NCI-H82 treated with DMSO at 0.1 percent for 48 hours (cell line): ENCODE measurements around the gene DHRS2.
"Not testable (repeated sequence)": the region's sequence is repeated elsewhere in the genome, so short reads cannot be mapped to it uniquely, and the experiment has no call there.

Experiments used
- DNase-seq: peaks from one replicate; lab custom pipeline; 2025; ENCODE audit not compliant: unreplicated experiment; lab: John Stamatoyannopoulos, UW

Gene DHRS2

DNA sequence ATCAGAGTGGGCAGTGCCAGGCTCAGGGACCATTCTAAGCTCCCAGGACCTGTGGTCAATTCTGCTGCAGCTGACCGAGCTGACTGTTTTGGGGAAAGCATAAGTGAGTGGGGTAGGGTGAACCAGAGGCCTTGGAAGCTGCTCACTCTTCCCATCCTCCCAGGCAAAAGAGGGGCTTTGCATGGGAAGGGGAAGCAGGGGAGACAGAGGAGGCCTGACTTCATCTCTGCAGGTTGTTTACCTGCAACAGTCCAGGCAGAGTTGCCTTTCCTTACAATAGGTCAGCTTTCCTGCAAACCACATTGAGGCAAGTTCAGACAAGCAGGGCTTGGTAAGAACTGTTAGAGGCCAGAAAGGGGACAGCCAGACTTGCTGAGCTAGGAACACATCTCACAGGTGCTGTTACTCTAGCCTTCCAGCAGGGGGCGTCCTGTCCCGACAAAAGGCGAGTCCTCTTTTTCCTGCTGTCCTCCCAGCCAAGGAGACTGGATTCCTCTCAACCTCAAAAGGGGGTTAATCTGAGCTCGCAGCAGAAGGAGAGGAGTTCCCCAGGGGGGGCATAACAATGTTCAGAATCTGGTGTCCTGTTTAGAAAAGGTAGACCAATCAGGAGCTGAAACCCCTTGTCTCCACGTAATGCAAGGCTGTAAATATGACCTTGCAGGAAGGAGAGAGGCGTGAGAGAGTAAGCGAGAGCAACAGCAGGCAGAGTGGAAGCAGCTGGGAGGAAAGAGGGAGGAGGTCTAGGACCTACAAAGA, 4.3 kb upstream of the DHRS2 start:
- DNase-seq = peak; percentile 60

DNA sequence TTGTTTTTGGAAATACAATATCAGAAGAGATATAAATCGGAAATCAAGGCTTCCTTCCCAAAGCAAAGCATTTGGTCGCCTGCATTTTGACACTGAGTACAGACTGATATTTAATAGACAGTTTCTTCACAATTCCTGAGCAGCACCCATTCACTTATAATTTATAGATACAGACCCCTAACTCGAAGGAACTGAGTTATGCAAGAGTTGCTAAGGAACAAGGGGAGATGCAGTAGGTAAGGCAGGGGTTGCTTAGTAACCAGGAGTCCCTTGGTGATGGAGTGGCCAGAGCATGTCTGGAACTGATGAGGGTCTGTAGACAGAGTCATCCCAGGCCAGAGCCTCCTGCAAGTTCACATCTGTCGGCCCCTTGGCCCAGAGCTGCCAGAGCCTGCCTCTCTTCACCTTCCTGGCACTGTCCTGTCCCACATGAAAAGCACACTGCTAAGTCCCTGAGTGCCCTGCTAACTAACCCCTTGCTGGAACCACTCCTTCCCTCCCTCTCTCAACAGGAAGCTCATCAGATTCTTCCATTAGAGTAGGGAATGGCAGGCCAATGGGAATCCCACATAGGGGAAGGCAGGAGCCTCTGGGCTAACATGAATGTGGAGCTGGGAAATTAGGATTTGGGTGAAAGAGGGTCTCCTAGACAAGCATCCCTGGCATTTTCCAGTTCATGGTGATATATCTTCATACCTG, 3.6 kb upstream of the DHRS2 start:
- DNase-seq = no peak

- no peak for DNase-seq
These were observed 2.9 kb upstream of the DHRS2 start for GRCh38 chr14:23633160-23633701.

- not testable (repeated sequence) for DNase-seq
These were observed 1.3 kb upstream of the DHRS2 start for GRCh38 chr14:23634698-23635412.

DNA sequence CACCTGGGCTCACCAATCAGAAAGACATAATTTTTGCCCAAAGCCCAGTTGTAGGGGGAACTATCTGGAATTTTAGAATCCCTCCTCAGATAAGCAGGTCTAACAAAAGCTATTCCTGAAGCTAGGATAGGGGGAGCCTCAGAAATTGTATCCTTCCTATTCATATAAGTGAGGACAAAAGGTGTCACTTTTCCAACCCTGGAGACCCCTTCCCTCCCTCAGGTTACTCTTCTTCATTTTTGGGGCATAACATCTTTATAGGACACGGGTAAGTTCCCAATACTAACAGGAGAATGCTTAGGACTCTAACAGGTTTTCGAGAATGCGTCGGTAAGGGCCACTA, 1.1 kb downstream of the DHRS2 start:
- DNase-seq = not testable (repeated sequence)

DNA sequence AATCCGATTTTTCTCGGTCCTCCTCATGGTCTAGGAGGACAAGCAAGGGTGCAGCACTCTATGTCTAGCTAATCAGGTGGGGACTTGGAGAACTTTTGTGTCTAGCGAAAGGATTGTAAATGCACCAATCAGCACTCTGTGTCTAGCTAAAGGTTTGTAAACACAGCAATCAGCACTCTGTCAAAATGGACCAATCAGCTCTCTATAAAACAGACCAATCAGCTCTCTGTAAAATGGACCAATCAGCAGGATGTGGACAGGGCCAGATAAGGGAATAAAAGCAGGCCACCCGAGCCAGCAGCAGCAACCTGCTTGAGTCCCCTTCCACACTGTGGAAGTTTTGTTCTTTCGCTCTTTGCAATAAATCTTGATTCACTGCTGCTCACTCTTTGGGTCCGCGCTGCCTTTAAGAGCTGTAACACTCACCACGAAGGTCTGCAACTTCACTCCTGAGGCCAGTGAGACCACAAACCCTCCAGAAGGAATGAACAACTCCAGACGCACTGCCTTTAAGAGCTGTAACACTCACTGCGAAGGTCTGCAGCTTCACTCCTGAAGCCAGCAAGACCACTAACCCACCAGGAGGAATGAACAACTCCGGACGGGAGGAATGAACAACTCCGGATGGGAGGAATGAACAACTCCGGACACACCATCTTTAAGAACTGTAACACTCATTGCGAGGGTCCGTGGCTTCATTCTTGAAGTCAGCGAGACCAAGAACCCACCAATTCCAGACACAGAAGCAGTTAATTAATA, 1.7 kb downstream of the DHRS2 start:
- not testable (repeated sequence) for DNase-seq

DNA sequence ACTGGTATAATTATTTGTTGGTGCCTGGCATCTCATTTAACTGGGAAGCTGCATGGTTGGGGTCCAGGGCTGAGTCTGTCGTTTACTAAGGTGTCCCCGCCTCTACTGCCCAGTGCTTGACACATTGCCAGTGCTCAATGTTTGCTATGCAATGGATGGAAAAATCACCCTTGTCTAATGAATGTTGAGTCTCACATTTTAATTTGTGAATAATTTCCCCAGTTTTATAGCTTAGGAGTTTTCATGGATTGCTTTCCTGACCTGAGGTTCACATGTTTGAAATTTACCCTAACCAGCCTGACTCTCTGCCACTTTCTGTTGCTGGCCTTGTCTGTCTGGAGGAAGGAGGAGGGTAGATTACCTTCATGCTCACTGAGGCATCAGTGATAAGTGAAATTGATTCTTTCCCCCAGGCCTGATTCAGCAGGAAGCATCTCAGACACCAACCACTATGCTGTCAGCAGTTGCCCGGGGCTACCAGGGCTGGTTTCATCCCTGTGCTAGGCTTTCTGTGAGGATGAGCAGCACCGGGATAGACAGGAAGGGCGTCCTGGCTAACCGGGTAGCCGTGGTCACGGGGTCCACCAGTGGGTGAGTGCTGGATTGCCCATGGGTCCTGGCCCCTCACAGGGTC, 2.4 kb downstream of the DHRS2 start:
- DNase-seq = no peak

DNA sequence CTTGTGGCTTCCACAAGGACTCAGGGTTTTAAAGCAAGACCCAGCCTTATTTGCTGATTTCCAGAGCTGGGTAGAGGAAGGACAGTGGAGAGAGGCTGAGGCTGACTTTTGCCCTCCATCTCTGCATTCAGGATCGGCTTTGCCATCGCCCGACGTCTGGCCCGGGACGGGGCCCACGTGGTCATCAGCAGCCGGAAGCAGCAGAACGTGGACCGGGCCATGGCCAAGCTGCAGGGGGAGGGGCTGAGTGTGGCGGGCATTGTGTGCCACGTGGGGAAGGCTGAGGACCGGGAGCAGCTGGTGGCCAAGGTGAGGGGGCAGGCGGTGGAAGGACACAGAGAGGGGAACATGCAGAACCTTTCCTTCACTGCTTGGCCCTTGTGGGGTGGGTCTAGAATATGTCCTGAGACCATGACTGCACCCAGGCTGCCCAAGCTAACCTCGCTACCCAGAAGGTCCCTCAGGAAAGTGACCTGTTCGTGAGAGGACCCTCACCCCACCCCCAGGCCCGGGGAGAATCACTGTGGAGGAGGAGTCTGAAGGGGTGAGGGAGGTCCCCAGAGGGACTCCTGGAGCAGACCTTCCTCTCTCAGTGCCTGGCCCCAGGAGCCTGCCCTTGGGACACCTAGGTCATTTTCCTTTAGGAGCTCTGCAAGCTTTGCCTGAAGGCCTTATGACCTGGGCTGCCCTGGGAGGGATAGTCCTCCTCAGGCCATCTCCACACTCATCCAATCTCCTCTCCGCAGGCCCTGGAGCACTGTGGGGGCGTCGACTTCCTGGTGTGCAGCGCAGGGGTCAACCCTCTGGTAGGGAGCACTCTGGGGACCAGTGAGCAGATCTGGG, 3.1 kb downstream of the DHRS2 start:
- DNase-seq = no peak

DNA sequence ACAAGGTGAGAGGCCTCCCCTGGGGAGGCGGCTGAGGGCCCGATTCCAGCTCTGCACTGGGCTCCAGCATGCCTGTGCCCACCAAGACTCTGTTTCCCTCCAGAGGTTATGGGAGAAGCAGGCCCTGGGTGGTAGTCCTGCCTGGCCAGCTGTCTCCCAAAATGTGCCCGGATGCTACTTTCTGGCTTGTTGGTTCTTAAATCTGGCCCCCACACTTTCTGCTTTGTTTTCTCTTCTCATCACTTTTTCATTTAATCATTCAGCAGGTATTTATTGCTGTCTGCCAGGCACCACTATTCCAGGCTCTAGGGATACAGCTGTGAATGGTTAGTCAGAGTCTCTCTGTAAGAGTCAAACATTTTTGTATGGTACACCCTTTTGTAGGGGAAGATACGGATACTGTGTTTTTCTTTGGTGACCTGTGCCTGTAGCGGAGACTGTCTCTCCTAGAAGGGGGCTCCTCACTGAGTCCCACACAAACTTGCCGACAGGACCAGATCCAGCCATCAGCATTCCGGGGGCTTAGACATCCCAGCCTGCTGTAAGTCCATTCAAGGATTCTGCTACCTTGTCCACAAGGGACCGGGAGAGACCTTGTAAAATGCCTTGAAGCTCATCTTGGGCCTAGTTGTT, 3.8 kb downstream of the DHRS2 start:
- no peak for DNase-seq

DNA sequence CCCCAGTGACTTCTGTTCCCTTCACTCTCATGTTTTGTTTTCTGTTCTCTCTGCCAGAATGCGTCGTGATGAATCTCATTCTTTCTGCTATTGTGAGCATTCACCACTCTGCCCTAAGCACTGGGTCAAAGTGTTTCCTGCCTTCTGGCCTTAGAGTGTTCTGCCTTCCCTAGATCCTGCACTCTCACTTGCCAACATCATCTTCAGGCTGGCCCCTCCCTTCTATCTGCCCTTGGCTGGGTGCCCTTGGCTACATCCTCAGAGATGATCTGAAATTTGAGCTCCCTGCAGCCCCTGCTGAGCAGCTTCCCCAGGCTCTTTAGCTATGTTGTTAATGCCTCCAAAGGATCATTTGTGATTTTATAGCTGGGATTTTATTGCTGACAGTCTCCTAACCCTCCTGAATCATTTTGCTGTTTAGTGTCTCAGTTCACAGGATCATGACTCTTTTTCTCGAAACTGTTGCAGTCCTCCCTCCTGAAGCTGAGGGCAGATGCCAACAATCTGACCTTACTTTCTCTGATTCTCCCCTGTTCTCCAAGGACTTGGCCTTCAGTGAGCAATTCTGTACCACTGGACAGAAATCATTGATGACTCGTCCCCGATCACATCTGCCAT, 4.5 kb downstream of the DHRS2 start:
- DNase-seq = peak; percentile 20

- DNase-seq = no peak
These were observed 5.2 kb downstream of the DHRS2 start for GRCh38 chr14:23641180-23641914.

GRCh38 chr14:23641915-23642588, 5.9 kb downstream of the DHRS2 start:
- DNase-seq = no peak

DNA sequence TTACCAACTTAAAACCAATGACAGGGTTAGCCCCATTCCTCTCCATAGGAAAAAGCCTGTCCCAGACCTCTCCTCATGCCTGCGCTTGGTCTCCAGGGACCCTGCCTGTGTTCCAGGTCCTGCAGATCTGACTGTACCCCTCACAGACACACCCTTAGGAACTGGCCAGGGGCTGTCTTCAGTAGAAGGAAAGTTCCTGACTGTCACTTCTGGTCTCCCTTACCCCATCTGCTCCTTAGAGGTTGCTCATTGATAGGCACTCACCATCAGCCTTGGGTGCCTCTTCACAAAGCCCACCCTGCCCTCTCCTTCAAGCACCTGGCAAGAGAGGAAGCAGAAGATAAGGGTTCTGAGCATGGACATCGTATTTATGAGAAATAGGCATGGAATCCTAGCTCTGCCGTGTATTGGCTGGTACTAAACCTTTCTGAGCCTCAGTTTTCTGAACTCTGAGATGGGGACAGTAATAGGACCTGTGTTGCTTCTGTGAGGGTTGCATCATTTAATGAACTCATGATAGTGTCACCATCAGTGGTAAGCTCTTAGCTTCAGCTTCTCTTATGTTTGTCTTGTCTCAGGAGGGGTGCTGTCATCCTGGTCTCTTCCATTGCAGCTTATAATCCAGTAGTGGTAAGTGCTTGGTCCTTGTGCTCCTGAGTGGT, 7.5 kb downstream of the DHRS2 start:
- DNase-seq = no peak

DNA sequence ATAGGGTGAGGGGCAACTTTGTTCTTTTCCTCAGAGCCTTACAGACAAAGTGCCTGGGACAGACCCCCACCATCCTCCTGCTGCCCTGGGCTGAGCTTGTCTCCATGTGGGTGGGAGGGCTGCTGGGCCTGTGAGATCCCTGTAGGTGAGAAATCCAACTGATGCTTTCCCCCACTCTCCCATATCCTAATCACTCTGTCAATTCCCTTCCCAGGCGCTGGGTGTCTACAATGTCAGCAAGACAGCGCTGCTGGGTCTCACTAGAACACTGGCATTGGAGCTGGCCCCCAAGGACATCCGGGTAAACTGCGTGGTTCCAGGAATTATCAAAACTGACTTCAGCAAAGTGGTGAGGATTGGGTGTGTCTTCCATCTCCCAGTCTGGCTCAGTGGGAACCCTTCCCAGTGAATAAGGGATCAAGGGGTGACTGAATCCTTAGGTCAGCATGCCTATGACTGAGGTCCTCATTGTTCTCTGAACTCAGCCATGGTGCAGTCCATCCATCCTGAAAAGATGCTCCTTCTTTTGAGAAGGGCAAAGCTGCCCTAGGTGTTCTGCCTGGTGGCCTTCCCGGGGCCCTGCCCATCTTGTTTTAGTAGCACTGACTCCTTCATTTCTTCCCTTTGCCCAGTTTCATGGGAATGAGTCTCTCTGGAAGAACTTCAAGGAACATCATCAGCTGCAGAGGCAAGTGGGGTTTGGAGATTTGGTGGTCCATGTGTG, 8.2 kb downstream of the DHRS2 start:
- DNase-seq = no peak

DNA sequence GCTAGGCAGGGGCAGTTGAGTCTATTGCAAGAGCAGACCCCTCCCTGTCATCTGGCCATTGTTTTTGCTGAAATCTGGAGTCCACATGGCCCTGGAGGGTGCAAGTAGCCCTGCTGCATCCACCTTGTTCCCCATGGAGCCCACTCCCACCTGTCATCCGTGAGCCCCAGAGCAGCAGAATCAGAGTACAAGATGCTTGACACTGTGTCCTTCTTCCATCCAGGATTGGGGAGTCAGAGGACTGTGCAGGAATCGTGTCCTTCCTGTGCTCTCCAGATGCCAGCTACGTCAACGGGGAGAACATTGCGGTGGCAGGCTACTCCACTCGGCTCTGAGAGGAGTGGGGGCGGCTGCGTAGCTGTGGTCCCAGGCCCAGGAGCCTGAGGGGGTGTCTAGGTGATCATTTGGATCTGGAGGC, 8.8 kb downstream of the DHRS2 start:
- DNase-seq = no peak

DNA sequence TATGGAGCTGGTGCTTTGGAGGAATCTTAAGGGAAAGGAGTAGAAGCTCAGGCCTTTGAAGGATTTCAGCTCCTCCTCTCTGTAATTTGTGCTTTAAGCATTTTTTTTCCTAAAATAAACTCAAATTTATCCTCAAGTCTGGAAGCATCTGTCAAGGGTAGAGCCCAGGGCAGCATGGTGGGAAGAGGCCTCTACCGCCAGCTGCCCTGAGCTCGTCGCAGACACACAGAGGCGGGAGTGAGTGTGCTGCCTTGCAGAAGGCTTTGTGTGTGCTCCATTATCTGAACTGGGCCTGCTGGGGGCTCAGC, 9.3 kb downstream of the DHRS2 start:
- DNase-seq = no peak
